H9 (cell line): ENCODE measurements around the gene VWA1. TPM values are rescaled to one million over a fixed set of nuclear protein-coding genes. Genes with fewer than 3 reads are reported as not detected.
"Not testable (repeated sequence)": the region's sequence is repeated elsewhere in the genome, so short reads cannot be mapped to it uniquely, and the experiment has no call there.

Source experiments
- DNase-seq: peaks from one replicate; pipeline ENCODE4 v3.0.0-alpha.2; 2017
- H2AFZ ChIP-seq: one replicate; pipeline ENCODE4 v1.6.1; 2013; ENCODE audit warnings: mild to moderate bottlenecking, low read length, control low read depth, moderate library complexity
- H2AK5ac ChIP-seq: 2 replicates; pipeline ENCODE4 v1.6.1; 2013; ENCODE audit warnings: low read length, control low read depth, mixed read lengths; ENCODE audit not compliant: insufficient read length
- H2BK120ac ChIP-seq: one replicate; pipeline ENCODE4 v1.6.1; 2013; ENCODE audit warnings: low read depth, mild to moderate bottlenecking, low read length, control low read depth, inconsistent platforms; ENCODE audit not compliant: poor library complexity, severe bottlenecking
- H2BK12ac ChIP-seq: 2 replicates; pipeline ENCODE4 v1.6.1; 2013; ENCODE audit warnings: low read length, control low read depth, mixed read lengths, low read depth; ENCODE audit not compliant: insufficient read length
- H2BK15ac ChIP-seq: 2 replicates; pipeline ENCODE4 v1.6.1; 2013; ENCODE audit warnings: low read depth, low read length, control low read depth
- H2BK20ac ChIP-seq: one replicate; pipeline ENCODE4 v1.6.1; 2013; ENCODE audit warnings: low read depth, mild to moderate bottlenecking, low read length, control low read depth, inconsistent platforms; ENCODE audit not compliant: poor library complexity, severe bottlenecking
- H2BK5ac ChIP-seq: 2 replicates; pipeline ENCODE4 v1.6.1; 2013; ENCODE audit warnings: low read length, control low read depth, mixed read lengths; ENCODE audit not compliant: insufficient read length
- H3K14ac ChIP-seq: 2 replicates; pipeline ENCODE4 v1.6.1; 2013; ENCODE audit warnings: low read length, control low read depth; ENCODE audit not compliant: insufficient read depth
- H3K18ac ChIP-seq: 2 replicates; pipeline ENCODE4 v1.6.1; 2013; ENCODE audit warnings: low read depth, mild to moderate bottlenecking, mixed read lengths, low read length, control low read depth; ENCODE audit not compliant: insufficient read length
- H3K23ac ChIP-seq: 2 replicates; pipeline ENCODE4 v1.6.1; 2013; ENCODE audit warnings: low read length, control low read depth, mixed read lengths, low read depth; ENCODE audit not compliant: insufficient read length
- H3K23me2 ChIP-seq: 2 replicates; pipeline ENCODE4 v1.6.1; 2013; ENCODE audit warnings: low read depth, mild to moderate bottlenecking, mixed read lengths, low read length, control low read depth; ENCODE audit not compliant: insufficient read length, poor library complexity, severe bottlenecking
- H3K27ac ChIP-seq: 2 replicates; pipeline ENCODE4 v1.5.1; 2013; ENCODE audit warnings: low read length, control low read depth, mixed read lengths, low read depth; ENCODE audit not compliant: insufficient read length
- H3K27me3 ChIP-seq: 2 replicates; pipeline ENCODE4 v1.6.1; 2013; ENCODE audit warnings: low read length, control low read depth, inconsistent platforms; ENCODE audit not compliant: insufficient read depth
- H3K4ac ChIP-seq: 2 replicates; pipeline ENCODE4 v1.6.1; 2013; ENCODE audit warnings: low read depth, mild to moderate bottlenecking, control low read depth, inconsistent platforms, low read length, moderate library complexity
- H3K4me1 ChIP-seq: 2 replicates; pipeline ENCODE4 v1.6.1; 2013; ENCODE audit warnings: low read length, control low read depth, inconsistent platforms; ENCODE audit not compliant: insufficient read depth
- H3K4me2 ChIP-seq: 2 replicates; pipeline ENCODE4 v1.6.1; 2013; ENCODE audit warnings: low read length, control low read depth, mixed read lengths; ENCODE audit not compliant: insufficient read length, insufficient read depth
- H3K56ac ChIP-seq: 2 replicates; pipeline ENCODE4 v1.6.1; 2013; ENCODE audit warnings: low read depth, mild to moderate bottlenecking, mixed read lengths, low read length, control low read depth; ENCODE audit not compliant: insufficient read length
- H3K79me1 ChIP-seq: 2 replicates; pipeline ENCODE4 v1.6.1; 2013; ENCODE audit warnings: low read depth, mild to moderate bottlenecking, moderate library complexity, low read length, control low read depth, inconsistent platforms; ENCODE audit not compliant: insufficient read depth, poor library complexity, severe bottlenecking
- H3K79me2 ChIP-seq: 2 replicates; pipeline ENCODE4 v1.6.1; 2013; ENCODE audit warnings: low read length, control low read depth, inconsistent platforms; ENCODE audit not compliant: insufficient read depth
- H3K9ac ChIP-seq: 2 replicates; pipeline ENCODE4 v1.6.1; 2013; ENCODE audit warnings: low read length, control low read depth, mixed read lengths; ENCODE audit not compliant: insufficient read length; ENCODE audit errors: extremely low read depth
- H3K9me3 ChIP-seq: one replicate; pipeline ENCODE4 v1.6.1; 2013; ENCODE audit warnings: low read depth, low read length, inconsistent platforms; ENCODE audit not compliant: control insufficient read depth
- H3T11ph ChIP-seq: one replicate; pipeline ENCODE4 v1.6.1; 2013; ENCODE audit warnings: mild to moderate bottlenecking, low read length, control low read depth, inconsistent platforms
- H4K20me1 ChIP-seq: one replicate; pipeline ENCODE4 v1.6.1; 2013; ENCODE audit not compliant: control insufficient read depth, insufficient read length, insufficient read depth
- H4K5ac ChIP-seq: 2 replicates; pipeline ENCODE4 v1.6.1; 2013; ENCODE audit warnings: low read depth, mild to moderate bottlenecking, mixed read lengths, low read length, control low read depth; ENCODE audit not compliant: insufficient read length
- H4K8ac ChIP-seq: replicated peaks from 2 replicates; pipeline ENCODE4 v1.6.1; 2013; ENCODE audit warnings: low read length, control low read depth, mixed read lengths, low read depth; ENCODE audit not compliant: insufficient read length
- H4K91ac ChIP-seq: 2 replicates; pipeline ENCODE4 v1.6.1; 2013; ENCODE audit warnings: low read depth, mild to moderate bottlenecking, moderate library complexity, mixed read lengths, low read length, control low read depth; ENCODE audit not compliant: insufficient read length
- H3K27ac Mint-ChIP-seq, 3 experiments: 2 replicates in 2 of 3; 3 replicates in 1 of 3; pipeline ENCODE4 v1.8.0; 2020 to 2021; ENCODE audit warnings: mixed read lengths in 3 of 3, mild to moderate bottlenecking in 1 of 3, moderate library complexity in 1 of 3
- H3K27me3 Mint-ChIP-seq: 2 replicates; pipeline ENCODE4 v1.8.0; 2021; ENCODE audit warnings: low read depth, mild to moderate bottlenecking, moderate library complexity, mixed read lengths
- H3K36me3 Mint-ChIP-seq, 3 experiments: 2 replicates in 2 of 3; 3 replicates in 1 of 3; pipeline ENCODE4 v1.8.0; 2020 to 2021; ENCODE audit warnings: low read depth in 3 of 3, mixed read lengths in 3 of 3; ENCODE audit not compliant: insufficient read depth in 1 of 3
- H3K4me1 Mint-ChIP-seq, 2 experiments: 2 replicates each; pipeline ENCODE4 v1.8.0; 2020; ENCODE audit warnings: mixed read lengths in 2 of 2
- H3K4me3 Mint-ChIP-seq, 2 experiments: 2 replicates in 1 of 2; 3 replicates in 1 of 2; pipeline ENCODE4 v1.8.0; 2020 to 2021; ENCODE audit warnings: mild to moderate bottlenecking in 2 of 2, mixed read lengths in 2 of 2, moderate library complexity in 1 of 2
- H3K9me3 Mint-ChIP-seq, 2 experiments: 2 replicates in 1 of 2; 3 replicates in 1 of 2; pipeline ENCODE4 v1.8.0; 2020; ENCODE audit warnings: mild to moderate bottlenecking in 2 of 2, mixed read lengths in 2 of 2, moderate library complexity in 1 of 2
- WGBS: extraction: QIAGEN DNeasy Blood & Tissue Kit; methylation state at CpG from one replicate; pipeline ENCODE4 v1.1.7; 2013; ENCODE audit warnings: missing lambda C conversion rate, low lambda C conversion rate, mixed read lengths; ENCODE audit not compliant: insufficient read length; ENCODE audit errors: extremely low coverage; 5-methylcytosine and 5-hydroxymethylcytosine counted together
- total RNA-seq: library from RNA; stranded (reverse); gene quantifications from 2 replicates; pipeline ENCODE4 v1.2.1, GENCODE V29; 2021

Gene VWA1
- total RNA-seq, 1 experiment from 2014 or later, result 57.1 TPM

DNA sequence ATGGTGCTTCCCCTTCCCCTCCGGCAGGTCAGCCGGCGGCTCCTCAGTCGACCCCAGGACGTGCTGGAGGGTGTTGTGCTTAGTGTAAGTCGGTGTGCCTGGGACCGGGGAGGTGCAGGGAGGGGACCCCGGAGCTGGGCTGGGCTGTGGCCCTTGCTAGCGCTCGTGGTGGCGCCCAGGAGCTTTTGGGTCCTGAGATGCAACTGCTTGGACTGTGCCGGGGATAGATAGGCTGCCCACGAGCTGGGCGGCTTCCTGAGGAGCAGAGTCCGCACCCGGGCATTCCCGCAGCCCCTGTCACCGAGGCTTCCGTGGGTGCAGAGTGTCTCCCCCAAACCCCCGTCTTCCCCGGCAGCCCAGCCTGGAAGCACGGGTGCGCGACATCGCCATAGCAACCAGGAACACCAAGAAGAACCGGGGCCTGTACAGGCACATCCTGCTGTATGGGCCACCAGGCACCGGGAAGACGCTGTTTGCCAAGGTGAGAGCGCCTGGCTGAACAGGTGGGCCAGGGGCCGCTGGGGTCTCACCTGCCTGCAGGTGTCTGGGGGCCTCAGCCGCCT is 50.3 kb downstream of the VWA1 start:
- H3K79me2 ChIP-seq, H2AFZ ChIP-seq, H3K18ac ChIP-seq, H3K9ac ChIP-seq, H4K20me1 ChIP-seq, H2BK120ac ChIP-seq, H3K23me2 ChIP-seq, H3K23ac ChIP-seq, H3K4me1 Mint-ChIP-seq, H2AK5ac ChIP-seq, H3K4me1 ChIP-seq, H3K14ac ChIP-seq, H4K8ac ChIP-seq, H3K9me3 ChIP-seq, H3K4me2 ChIP-seq, H3K9me3 Mint-ChIP-seq, H3T11ph ChIP-seq, DNase-seq, H2BK5ac ChIP-seq, H3K4me3 Mint-ChIP-seq, H3K4ac ChIP-seq, H3K27me3 Mint-ChIP-seq, H3K56ac ChIP-seq, H3K27me3 ChIP-seq, H3K27ac ChIP-seq, H4K91ac ChIP-seq, H3K79me1 ChIP-seq, H2BK12ac ChIP-seq, H2BK15ac ChIP-seq, H4K5ac ChIP-seq, H3K27ac Mint-ChIP-seq, H2BK20ac ChIP-seq: not testable (repeated sequence)
- WGBS, result no CpG with 5 or more reads among the region's 31 CpGs
- H3K36me3 Mint-ChIP-seq, result peaks cover 32 to 67% (median 53%) of the 10 kb centered on the region in 3 experiments; a peak in 6 of 7 replicates
